BLaER1 (cell line): ENCODE measurements around the gene SCNN1B.

Source experiments
- H3K27ac ChIP-seq: shearing (Covaris generic); formaldehyde crosslinking; 2 replicates; pipeline ENCODE4 v1.8.1; 2022
- H3K27me3 ChIP-seq: shearing (Covaris generic); formaldehyde crosslinking; 2 replicates; pipeline ENCODE4 v1.8.1; 2022
- H3K36me3 ChIP-seq: shearing (Covaris generic); formaldehyde crosslinking; 2 replicates; pipeline ENCODE4 v1.8.1; 2022
- H3K4me1 ChIP-seq: shearing (Covaris generic); formaldehyde crosslinking; 2 replicates; pipeline ENCODE4 v1.8.1; 2022
- H3K4me2 ChIP-seq: shearing (Covaris generic); formaldehyde crosslinking; 2 replicates; pipeline ENCODE4 v1.8.1; 2022
- H3K4me3 ChIP-seq: shearing (Covaris generic); formaldehyde crosslinking; 2 replicates; pipeline ENCODE4 v1.8.1; 2022
- H3K9ac ChIP-seq: shearing (Covaris generic); formaldehyde crosslinking; 2 replicates; pipeline ENCODE4 v1.8.1; 2022
- H3K9me3 ChIP-seq: shearing (Covaris generic); formaldehyde crosslinking; 2 replicates; pipeline ENCODE4 v1.8.1; 2022
- H4K20me1 ChIP-seq: shearing (Covaris generic); formaldehyde crosslinking; 2 replicates; pipeline ENCODE4 v1.8.1; 2022
- Cebpa-rat ChIP-seq: shearing (Covaris generic); IDR thresholded peaks from 2 replicates; pipeline ENCODE4 v1.8.1; 2022

The SCNN1B gene

GRCh38 chr16:23330583-23331249, 28.6 kb downstream of the SCNN1B start:
- no peaks in the 10 kb centered on the region for H3K4me1 ChIP-seq
- H3K27ac ChIP-seq: no peak overlapping the region
- no peak overlapping the region for H3K4me3 ChIP-seq
- H3K4me2 ChIP-seq: no peak overlapping the region
- H3K36me3 ChIP-seq: no peaks in the 10 kb centered on the region
- TF ChIP-seq Cebpa-rat: no peak
- H4K20me1 ChIP-seq: no peaks in the 10 kb centered on the region
- no peaks in the 10 kb centered on the region for H3K27me3 ChIP-seq
- H3K9me3 ChIP-seq: no peaks in the 10 kb centered on the region
- H3K9ac ChIP-seq: no peak overlapping the region

DNA sequence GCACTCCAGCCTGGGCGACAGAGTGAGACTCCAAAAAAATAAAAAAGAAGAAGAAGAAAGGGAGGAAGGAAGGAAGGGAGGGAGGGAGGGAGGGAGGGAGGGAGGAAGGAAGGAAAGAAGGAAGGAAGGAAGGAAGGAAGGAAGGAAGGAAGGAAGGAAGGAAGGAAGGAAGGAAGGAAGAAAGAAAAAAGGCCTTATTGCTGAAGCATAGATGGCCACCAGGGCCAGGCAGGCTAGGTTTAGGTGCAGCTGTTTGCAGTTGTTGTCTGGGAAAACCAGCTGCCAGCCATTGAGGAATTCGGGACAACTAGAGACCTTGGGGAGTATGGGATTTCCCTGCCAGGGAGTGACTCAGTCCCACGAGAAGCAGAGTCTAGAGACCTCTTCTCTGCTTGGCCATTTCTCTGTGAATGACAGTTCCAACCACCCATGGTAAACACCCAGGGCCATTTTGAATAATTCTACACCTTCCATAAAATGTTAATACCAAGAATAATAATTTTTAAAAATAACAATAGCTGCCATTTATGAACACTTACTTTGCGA, 31.0 kb downstream of the SCNN1B start:
- no peaks in the 10 kb centered on the region for H3K27me3 ChIP-seq
- H3K4me3 ChIP-seq: no peak overlapping the region
- no peaks in the 10 kb centered on the region for H4K20me1 ChIP-seq
- no peak overlapping the region for H3K9ac ChIP-seq
- H3K4me1 ChIP-seq: no peaks in the 10 kb centered on the region
- no peaks in the 10 kb centered on the region for H3K9me3 ChIP-seq
- no peak for TF ChIP-seq Cebpa-rat
- H3K27ac ChIP-seq: no peak overlapping the region
- H3K4me2 ChIP-seq: no peak overlapping the region
- H3K36me3 ChIP-seq: no peaks in the 10 kb centered on the region

GRCh38 chr16:23333831-23334456, 31.8 kb downstream of the SCNN1B start:
- no peaks in the 10 kb centered on the region for H3K4me1 ChIP-seq
- no peak overlapping the region for H3K4me2 ChIP-seq
- H3K4me3 ChIP-seq: no peak overlapping the region
- no peak overlapping the region for H3K27ac ChIP-seq
- no peaks in the 10 kb centered on the region for H3K27me3 ChIP-seq
- H3K9ac ChIP-seq: no peak overlapping the region
- H4K20me1 ChIP-seq: no peaks in the 10 kb centered on the region
- H3K36me3 ChIP-seq: no peaks in the 10 kb centered on the region
- TF ChIP-seq Cebpa-rat: no peak
- H3K9me3 ChIP-seq: no peaks in the 10 kb centered on the region

DNA sequence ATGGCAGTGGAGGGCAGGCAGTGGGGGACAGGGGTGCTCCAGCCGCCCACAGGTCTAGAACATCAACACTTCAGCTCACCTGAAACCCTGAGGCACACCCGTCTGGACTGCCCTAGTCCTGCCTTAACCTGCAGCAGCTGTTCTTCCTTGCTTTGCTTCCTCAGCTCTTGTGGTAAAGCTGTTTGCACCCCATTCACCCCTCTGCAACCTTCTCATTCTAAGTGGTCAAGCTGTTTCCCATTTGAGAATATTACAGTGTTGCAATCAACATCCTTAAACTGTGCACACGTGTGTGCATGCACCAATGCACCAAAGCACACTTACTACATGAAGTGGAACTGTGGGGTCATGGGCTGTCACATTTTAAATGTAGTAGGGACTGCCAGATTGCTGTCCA, 32.4 kb downstream of the SCNN1B start:
- H3K4me3 ChIP-seq: no peak overlapping the region
- no peak for TF ChIP-seq Cebpa-rat
- H3K27ac ChIP-seq: no peak overlapping the region
- no peak overlapping the region for H3K9ac ChIP-seq
- no peaks in the 10 kb centered on the region for H3K36me3 ChIP-seq
- no peaks in the 10 kb centered on the region for H3K9me3 ChIP-seq
- H3K4me1 ChIP-seq: no peaks in the 10 kb centered on the region
- H3K4me2 ChIP-seq: no peak overlapping the region
- H3K27me3 ChIP-seq: no peaks in the 10 kb centered on the region
- H4K20me1 ChIP-seq: no peaks in the 10 kb centered on the region

- H3K27ac ChIP-seq: no peak overlapping the region
- H4K20me1 ChIP-seq: no peaks in the 10 kb centered on the region
- H3K4me1 ChIP-seq: no peaks in the 10 kb centered on the region
- no peaks in the 10 kb centered on the region for H3K9me3 ChIP-seq
- no peak overlapping the region for H3K4me2 ChIP-seq
- no peaks in the 10 kb centered on the region for H3K36me3 ChIP-seq
- H3K9ac ChIP-seq: no peak overlapping the region
- TF ChIP-seq Cebpa-rat: no peak
- no peaks in the 10 kb centered on the region for H3K27me3 ChIP-seq
- H3K4me3 ChIP-seq: no peak overlapping the region
These were observed 32.8 kb downstream of the SCNN1B start for GRCh38 chr16:23334950-23335349.

GRCh38 chr16:23337836-23338550, 35.9 kb downstream of the SCNN1B start:
- Histone ChIP-seq H3K4me1 (no peaks in the 10 kb centered on the region), H3K4me3 (no peak overlapping the region), H3K4me2 (no peak overlapping the region), H3K36me3 (no peaks in the 10 kb centered on the region), H3K9ac (no peak overlapping the region), H4K20me1 (no peaks in the 10 kb centered on the region), H3K27ac (no peak overlapping the region), H3K9me3 (no peaks in the 10 kb centered on the region), H3K27me3 (no peaks in the 10 kb centered on the region)
- no peak for TF ChIP-seq Cebpa-rat

DNA sequence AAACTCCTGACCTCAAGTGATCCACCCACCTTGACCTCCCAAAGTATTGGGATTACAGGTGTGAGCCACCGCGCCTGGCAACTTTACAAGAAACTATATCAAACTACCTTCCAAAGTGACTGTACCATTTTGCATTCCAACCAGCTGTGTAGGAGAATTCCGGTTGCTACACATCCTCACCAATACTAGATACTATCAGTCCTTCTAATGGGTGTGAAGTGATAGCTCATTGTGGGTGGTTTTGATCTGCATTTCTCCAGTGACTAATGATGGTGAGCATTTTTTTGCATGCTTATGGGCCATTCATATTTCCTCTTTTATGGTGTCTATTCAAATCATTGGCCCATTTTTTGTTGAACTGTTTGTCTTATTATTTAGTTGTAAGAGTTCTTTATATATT, 37.7 kb downstream of the SCNN1B start:
- H3K4me1 ChIP-seq: no peaks in the 10 kb centered on the region
- no peaks in the 10 kb centered on the region for H3K27me3 ChIP-seq

DNA sequence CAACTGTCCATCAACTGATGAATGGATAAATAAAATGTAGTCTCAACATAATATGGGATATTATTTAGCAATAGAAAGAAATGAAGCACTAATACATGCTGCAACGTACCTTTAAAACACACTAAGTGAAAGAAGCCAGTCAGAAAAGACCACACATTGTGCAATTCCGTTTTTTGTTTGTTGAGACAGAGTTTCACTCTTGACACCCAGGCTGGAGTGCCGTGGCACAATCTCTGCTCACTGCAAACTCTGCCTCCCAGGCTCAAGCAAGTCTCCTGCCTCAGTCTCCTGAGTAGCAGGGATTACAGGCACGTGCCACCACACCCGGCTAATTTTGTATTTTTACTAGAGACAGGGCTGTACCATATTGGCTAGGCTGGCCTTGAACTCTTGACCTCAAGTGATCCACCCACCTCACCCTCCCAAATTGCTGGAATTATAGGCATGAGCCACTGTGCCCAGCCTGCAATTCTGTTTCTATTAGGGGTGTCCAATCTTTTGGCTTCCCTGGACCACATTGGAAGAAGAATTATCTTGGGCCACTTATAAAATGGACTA, 40.1 kb downstream of the SCNN1B start:
- H3K36me3 ChIP-seq: no peaks in the 10 kb centered on the region
- no peak overlapping the region for H3K4me2 ChIP-seq
- TF ChIP-seq Cebpa-rat: no peak
- H3K27me3 ChIP-seq: no peaks in the 10 kb centered on the region
- no peak overlapping the region for H3K9ac ChIP-seq
- no peak overlapping the region for H3K4me3 ChIP-seq
- no peaks in the 10 kb centered on the region for H3K4me1 ChIP-seq
- no peaks in the 10 kb centered on the region for H4K20me1 ChIP-seq
- no peak overlapping the region for H3K27ac ChIP-seq
- no peaks in the 10 kb centered on the region for H3K9me3 ChIP-seq

More for the DNA sequence above, 37.7 kb downstream of the SCNN1B start:
- H3K9ac ChIP-seq: no peak overlapping the region
- H3K9me3 ChIP-seq: no peaks in the 10 kb centered on the region
- no peak for TF ChIP-seq Cebpa-rat
- no peaks in the 10 kb centered on the region for H4K20me1 ChIP-seq
- no peak overlapping the region for H3K4me2 ChIP-seq
- H3K36me3 ChIP-seq: no peaks in the 10 kb centered on the region
- H3K4me3 ChIP-seq: no peak overlapping the region
- no peak overlapping the region for H3K27ac ChIP-seq

- Histone ChIP-seq H4K20me1 (no peaks in the 10 kb centered on the region), H3K4me2 (no peak overlapping the region), H3K36me3 (no peaks in the 10 kb centered on the region), H3K9ac (no peak overlapping the region), H3K9me3 (no peaks in the 10 kb centered on the region), H3K4me1 (no peaks in the 10 kb centered on the region), H3K27ac (no peak overlapping the region), H3K27me3 (no peaks in the 10 kb centered on the region), H3K4me3 (no peak overlapping the region)
- TF ChIP-seq Cebpa-rat: no peak
These were observed 41.8 kb downstream of the SCNN1B start for GRCh38 chr16:23343643-23344612.
